Measurements from ENCODE around the gene OTUD5.

OTUD5 gene

GRCh38 chrX:48972220-48973164 lies 15.1 kb upstream of the OTUD5 start:
- DNase-seq (ENCODE audit: low read depth in 3 of 3) = no peak

- DNase-seq (ENCODE audit: low read depth in 3 of 3) = no peak
These were observed 14.1 kb upstream of the OTUD5 start, which contains the start of gene KCND1 for GRCh38 chrX:48971249-48972219. KCND1 (minus strand) TSS chrX:48971844; CDS start chrX:48970271, 1,573 bp downstream.

GRCh38 chrX:48969471-48969870 lies 12.1 kb upstream of the OTUD5 start:
- DNase-seq (ENCODE audit: low read depth in 3 of 3) = no peak

- DNase-seq (ENCODE audit: low read depth in 3 of 3) = no peak
These were observed 11.0 kb upstream of the OTUD5 start for GRCh38 chrX:48968377-48968776.

GRCh38 chrX:48966796-48967579 lies 9.6 kb upstream of the OTUD5 start:
- no peak for DNase-seq (ENCODE audit: low read depth in 3 of 3)

GRCh38 chrX:48965959-48966358 lies 8.6 kb upstream of the OTUD5 start:
- no peak for DNase-seq (ENCODE audit: low read depth in 3 of 3)

- DNase-seq (ENCODE audit: low read depth in 3 of 3) = no peak
These were observed 4.2 kb upstream of the OTUD5 start for GRCh38 chrX:48961585-48962091.

- DNase-seq (ENCODE audit: low read depth in 3 of 3) = no peak
These were observed 2.9 kb upstream of the OTUD5 start for GRCh38 chrX:48960291-48960690.

- no peak for DNase-seq (ENCODE audit: low read depth in 3 of 3)
These were observed 1.3 kb upstream of the OTUD5 start for GRCh38 chrX:48958635-48959094.

GRCh38 chrX:48957827-48958634 lies 624 bp upstream of the OTUD5 start:
- peak; percentile 73 to 86 (median 85) for DNase-seq (ENCODE audit: low read depth in 3 of 3)

GRCh38 chrX:48956728-48957414 lies 536 bp downstream of the OTUD5 start:
- peak in 2 of 3 experiments; percentile 36 to 37 for DNase-seq (ENCODE audit: low read depth in 3 of 3)

- DNase-seq (ENCODE audit: low read depth in 3 of 3) = no peak
These were observed 8.8 kb downstream of the OTUD5 start for GRCh38 chrX:48948589-48948988.

- peak in 1 of 3 experiments; percentile 22 for DNase-seq (ENCODE audit: low read depth in 3 of 3)
These were observed 11.7 kb downstream of the OTUD5 start for GRCh38 chrX:48945517-48946348.

GRCh38 chrX:48942895-48943294 lies 14.5 kb downstream of the OTUD5 start:
- no peak for DNase-seq (ENCODE audit: low read depth in 3 of 3)

- DNase-seq (ENCODE audit: low read depth in 3 of 3) = no peak
These were observed 16.9 kb downstream of the OTUD5 start for GRCh38 chrX:48940404-48940955.

- DNase-seq (ENCODE audit: low read depth in 3 of 3) = no peak
These were observed 17.7 kb downstream of the OTUD5 start for GRCh38 chrX:48939524-48940228.

GRCh38 chrX:48938721-48939425 lies 18.5 kb downstream of the OTUD5 start:
- DNase-seq (ENCODE audit: low read depth in 3 of 3) = peak in 1 of 3 experiments; percentile 40
